OCI-LY7 (cell line): ENCODE results near the gene ATE1.

Experiments used
- CTCF ChIP-seq: fragments of 200-600 bp; sonication (generic); conservative IDR thresholded peaks from 2 replicates; pipeline ENCODE4 v1.5.1; 2014; ENCODE audit warnings: mild to moderate bottlenecking, antibody characterized with exemption, low read length, moderate library complexity, mixed read lengths
- EZH2phosphoT487 ChIP-seq: fragments of 200-600 bp; sonication (generic); IDR thresholded peaks from 2 replicates; pipeline ENCODE4 v1.6.1; 2018; ENCODE audit warnings: low read depth, borderline replicate concordance, mild to moderate bottlenecking, mixed run types, antibody characterized with exemption, low read length, moderate library complexity, mixed read lengths

- no peak for TF ChIP-seq CTCF
- no peak for TF ChIP-seq EZH2phosphoT487
These were observed 21.2 kb upstream of the ATE1 start for GRCh38 chr10:121949049-121949448.
